ENCODE results near the gene RUSC2.

DNA sequence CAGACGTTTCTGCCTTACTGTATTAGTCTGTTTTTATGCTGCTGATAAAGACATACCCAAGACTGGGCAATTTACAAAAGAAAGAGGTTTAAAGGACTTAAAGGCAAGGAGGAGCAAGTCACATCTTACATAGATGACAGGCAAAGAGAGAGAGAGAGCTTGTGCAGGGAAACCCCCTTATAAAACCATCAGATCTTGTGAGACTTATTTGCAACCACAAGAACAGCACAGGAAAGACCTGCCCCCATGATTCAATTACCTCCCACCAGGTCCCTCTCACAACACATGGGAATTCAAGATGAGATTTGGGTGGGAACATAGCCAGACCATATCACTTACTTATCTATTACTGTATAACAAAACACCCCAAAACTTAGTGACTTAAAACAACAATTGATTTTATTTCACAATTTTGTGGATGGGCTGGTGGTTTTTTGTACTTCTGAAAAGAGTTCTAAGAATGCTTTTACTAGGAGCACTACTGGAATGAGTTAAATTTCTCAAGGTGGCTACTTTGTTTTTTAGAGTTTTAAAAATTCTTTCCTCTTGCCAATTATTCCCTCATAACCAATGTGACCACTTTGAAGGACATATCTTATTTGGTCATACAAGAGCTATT lies 10.3 kb downstream of the RUSC2 start:
- TF ChIP-seq, protein P1, sequence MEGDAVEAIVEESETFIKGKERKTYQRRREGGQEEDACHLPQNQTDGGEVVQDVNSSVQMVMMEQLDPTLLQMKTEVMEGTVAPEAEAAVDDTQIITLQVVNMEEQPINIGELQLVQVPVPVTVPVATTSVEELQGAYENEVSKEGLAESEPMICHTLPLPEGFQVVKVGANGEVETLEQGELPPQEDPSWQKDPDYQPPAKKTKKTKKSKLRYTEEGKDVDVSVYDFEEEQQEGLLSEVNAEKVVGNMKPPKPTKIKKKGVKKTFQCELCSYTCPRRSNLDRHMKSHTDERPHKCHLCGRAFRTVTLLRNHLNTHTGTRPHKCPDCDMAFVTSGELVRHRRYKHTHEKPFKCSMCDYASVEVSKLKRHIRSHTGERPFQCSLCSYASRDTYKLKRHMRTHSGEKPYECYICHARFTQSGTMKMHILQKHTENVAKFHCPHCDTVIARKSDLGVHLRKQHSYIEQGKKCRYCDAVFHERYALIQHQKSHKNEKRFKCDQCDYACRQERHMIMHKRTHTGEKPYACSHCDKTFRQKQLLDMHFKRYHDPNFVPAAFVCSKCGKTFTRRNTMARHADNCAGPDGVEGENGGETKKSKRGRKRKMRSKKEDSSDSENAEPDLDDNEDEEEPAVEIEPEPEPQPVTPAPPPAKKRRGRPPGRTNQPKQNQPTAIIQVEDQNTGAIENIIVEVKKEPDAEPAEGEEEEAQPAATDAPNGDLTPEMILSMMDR (IDR thresholded peaks at IDR 0.05) = no peak
- TF ChIP-seq POLR2A (IDR thresholded peaks at IDR 0.05) = no peak
